ENCODE results near the gene SLIT2. TPM values are rescaled to one million over a fixed set of nuclear protein-coding genes. Genes with fewer than 3 reads are reported as not detected.

The SLIT2 gene
- total RNA-seq, 5 donors from 2014 or later (not counting 1 experiment from before 2014, with no cell fraction given) = 0.03 to 0.50 (median 0.22) TPM; not detected in 2

DNA sequence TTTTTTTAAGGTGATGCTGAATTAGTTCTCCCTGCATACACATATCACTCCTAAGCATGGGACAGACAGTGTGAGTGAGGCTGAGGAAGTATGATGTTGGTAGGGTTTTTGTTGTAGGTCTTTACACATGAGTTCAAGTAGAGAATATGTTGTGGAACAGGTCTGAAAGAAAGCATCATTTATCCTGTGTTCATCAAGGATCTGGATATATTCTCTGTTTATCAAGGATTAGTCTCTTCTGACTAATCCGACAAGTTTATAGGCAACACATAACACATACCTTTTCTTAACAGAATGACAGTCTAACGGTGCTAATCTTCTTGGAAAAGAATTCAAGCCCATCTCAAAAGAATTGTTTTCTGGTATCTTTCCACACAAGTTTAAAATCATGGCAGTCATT, 10.5 kb downstream of the SLIT2 start:
- Histone ChIP-seq H3K36me3 (ENCODE audit: control insufficient read depth in 2 of 2, extremely low read depth in 1 of 2, insufficient read depth in 1 of 2, low read length in 1 of 2) (no peaks in the 10 kb centered on the region), H3K27ac (ENCODE audit: low read length) (no peak overlapping the region), H3K27me3 (replicated peaks in 1 of 2; ENCODE audit: control insufficient read depth in 2 of 2, extremely low read depth in 1 of 2, insufficient read depth in 2 of 2, low read length in 1 of 2) (no peaks in the 10 kb centered on the region), H3K4me1 (ENCODE audit: control insufficient read depth in 1 of 2, extremely low read depth in 1 of 2, insufficient read depth in 2 of 2, low read length in 2 of 2) (no peaks in the 10 kb centered on the region), H3K9me3 (no peaks in the 10 kb centered on the region), H3K4me3 (ENCODE audit: control insufficient read depth in 1 of 2, extremely low read depth in 1 of 2, low read length in 1 of 2) (no peak overlapping the region)
- WGBS (ENCODE audit: insufficient coverage) = 80% methylated on average over 1 of the region's 2 CpGs
- ATAC-seq (replicated peaks in 1 of 4) = no peak
- DNase-seq = no peak
- peaks cover 0 to 4% of the 10 kb centered on the region in 2 donors for H3K27me3 Mint-ChIP-seq
- H3K4me3 Mint-ChIP-seq = no peak overlapping the region
- H3K9me3 Mint-ChIP-seq = no peaks in the 10 kb centered on the region
- CTCF ChIA-PET = no interaction called here
- POLR2A ChIA-PET = no interaction called here
- no peaks in the 10 kb centered on the region for H3K4me1 Mint-ChIP-seq
- no peak overlapping the region for H3K27ac Mint-ChIP-seq
- H3K36me3 Mint-ChIP-seq = no peaks in the 10 kb centered on the region

DNA sequence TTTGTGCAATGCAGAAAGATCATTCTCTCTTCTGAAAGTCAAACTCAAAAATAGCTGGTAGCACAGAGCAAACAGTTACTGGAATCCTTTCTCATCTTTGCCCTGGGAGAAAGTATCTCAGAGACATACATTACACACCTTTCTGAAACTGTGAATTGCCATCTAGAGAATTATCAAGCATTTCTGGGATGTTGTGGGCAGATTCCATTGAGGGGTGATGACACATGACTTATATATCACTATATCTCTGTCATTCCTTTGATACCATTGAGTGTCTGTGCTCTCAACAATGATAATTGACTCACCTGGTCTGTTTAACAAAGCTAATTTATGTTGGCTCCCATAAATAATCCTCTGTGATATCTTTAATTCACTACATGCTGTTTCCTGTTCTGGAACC, 13.0 kb downstream of the SLIT2 start:
- CTCF ChIA-PET = no interaction called here
- Mint-ChIP-seq H3K4me1 (no peaks in the 10 kb centered on the region), H3K27me3 (peaks cover 0 to 4% of the 10 kb centered on the region in 2 donors), H3K9me3 (no peaks in the 10 kb centered on the region), H3K36me3 (no peaks in the 10 kb centered on the region), H3K27ac (no peak overlapping the region), H3K4me3 (no peak overlapping the region)
- H3K9me3 ChIP-seq = no peaks in the 10 kb centered on the region
- H3K4me3 ChIP-seq (ENCODE audit: control insufficient read depth in 1 of 2, extremely low read depth in 1 of 2, low read length in 1 of 2) = no peak overlapping the region
- POLR2A ChIA-PET = no interaction called here
- no peak overlapping the region for H3K27ac ChIP-seq (ENCODE audit: low read length)
- no peaks in the 10 kb centered on the region for H3K36me3 ChIP-seq (ENCODE audit: control insufficient read depth in 2 of 2, extremely low read depth in 1 of 2, insufficient read depth in 1 of 2, low read length in 1 of 2)
- H3K27me3 ChIP-seq (replicated peaks in 1 of 2; ENCODE audit: control insufficient read depth in 2 of 2, extremely low read depth in 1 of 2, insufficient read depth in 2 of 2, low read length in 1 of 2) = no peaks in the 10 kb centered on the region
- DNase-seq (no peak), ATAC-seq (replicated peaks in 1 of 4) (no peak)
- no peaks in the 10 kb centered on the region for H3K4me1 ChIP-seq (ENCODE audit: control insufficient read depth in 1 of 2, extremely low read depth in 1 of 2, insufficient read depth in 2 of 2, low read length in 2 of 2)

DNA sequence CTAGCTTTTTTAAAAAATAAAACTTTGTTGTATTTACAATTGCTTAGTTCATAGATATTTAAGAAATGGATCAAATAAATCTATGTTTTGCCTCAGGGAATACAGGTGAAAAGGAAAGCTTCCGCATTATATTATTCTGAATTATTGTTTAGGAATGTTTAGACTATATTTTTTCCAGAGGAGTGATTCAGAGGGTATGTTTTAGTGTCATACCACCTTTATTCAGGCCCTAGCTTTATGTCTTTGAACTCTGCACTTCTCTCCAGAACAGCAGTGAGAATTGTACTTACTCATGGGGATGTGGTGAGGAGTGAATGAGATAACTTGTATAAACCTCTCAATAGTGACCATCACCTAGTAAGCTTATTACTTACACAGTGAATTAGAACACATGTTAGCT, 14.0 kb downstream of the SLIT2 start:
- ChIA-PET CTCF (interaction anchor here in 1 of 2 donors (0.6 kb wide), 1 partner anchor 1403 kb away, joined by 4 read pairs; no protein-coding TSS in a partner anchor), POLR2A (no interaction called here)
- Mint-ChIP-seq H3K27ac (no peak overlapping the region), H3K4me1 (no peaks in the 10 kb centered on the region), H3K9me3 (no peaks in the 10 kb centered on the region), H3K27me3 (peaks cover 0 to 3% of the 10 kb centered on the region in 2 donors), H3K4me3 (no peak overlapping the region), H3K36me3 (no peaks in the 10 kb centered on the region)
- no peak for DNase-seq
- Histone ChIP-seq H3K36me3 (ENCODE audit: control insufficient read depth in 2 of 2, extremely low read depth in 1 of 2, insufficient read depth in 1 of 2, low read length in 1 of 2) (no peaks in the 10 kb centered on the region), H3K27me3 (replicated peaks in 1 of 2; ENCODE audit: control insufficient read depth in 2 of 2, extremely low read depth in 1 of 2, insufficient read depth in 2 of 2, low read length in 1 of 2) (no peaks in the 10 kb centered on the region), H3K4me3 (ENCODE audit: control insufficient read depth in 1 of 2, extremely low read depth in 1 of 2, low read length in 1 of 2) (no peak overlapping the region), H3K9me3 (no peaks in the 10 kb centered on the region), H3K4me1 (ENCODE audit: control insufficient read depth in 1 of 2, extremely low read depth in 1 of 2, insufficient read depth in 2 of 2, low read length in 2 of 2) (no peaks in the 10 kb centered on the region), H3K27ac (ENCODE audit: low read length) (no peak overlapping the region)
- WGBS (ENCODE audit: insufficient coverage) = no CpG with 5 or more reads among the region's 1 CpG
- ATAC-seq (replicated peaks in 1 of 4) = no peak

DNA sequence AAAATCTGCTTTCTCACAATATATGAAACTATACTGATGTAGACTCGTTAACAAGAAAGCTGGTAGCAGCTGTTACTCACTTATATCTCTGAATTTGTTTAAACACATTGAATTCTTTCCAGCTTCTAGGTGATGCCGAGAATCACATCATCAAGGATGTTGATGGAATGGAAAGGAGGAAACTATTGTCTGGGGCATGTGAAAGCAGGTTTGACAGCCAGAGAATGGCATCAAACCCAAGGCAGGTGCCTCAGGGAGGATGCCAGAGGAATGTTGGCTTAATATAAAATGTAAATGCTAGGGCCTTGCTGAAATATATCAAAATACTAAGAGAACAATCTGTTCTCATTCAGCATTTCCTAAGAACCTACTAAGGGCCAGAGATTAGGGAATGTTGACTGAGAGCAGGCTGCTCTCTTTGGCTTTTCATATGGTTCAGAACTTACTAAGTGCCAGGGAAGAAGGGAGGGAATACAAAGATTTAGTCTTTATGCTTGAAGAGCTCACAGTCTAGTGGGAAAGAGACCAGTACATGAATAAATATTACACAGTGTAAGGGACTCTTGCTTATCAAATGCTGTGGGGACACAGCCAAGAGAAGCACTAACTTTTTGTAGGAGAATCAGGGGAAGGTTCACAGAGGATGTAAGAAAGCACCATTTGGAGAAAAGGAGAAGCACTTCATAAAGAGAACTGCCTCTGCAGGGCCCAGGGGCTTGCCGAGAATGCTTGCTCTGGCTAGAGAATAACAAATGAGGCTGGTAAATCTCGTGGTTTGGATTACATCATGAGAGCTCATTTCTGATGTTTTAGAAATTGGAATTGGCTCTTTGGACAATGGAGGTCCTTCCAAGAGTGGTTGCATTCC, 14.7 kb downstream of the SLIT2 start:
- ATAC-seq (replicated peaks in 1 of 4) (no peak), DNase-seq (no peak)
- Histone ChIP-seq H3K27ac (ENCODE audit: low read length) (no peak overlapping the region), H3K36me3 (ENCODE audit: control insufficient read depth in 2 of 2, extremely low read depth in 1 of 2, insufficient read depth in 1 of 2, low read length in 1 of 2) (no peaks in the 10 kb centered on the region), H3K4me1 (ENCODE audit: control insufficient read depth in 1 of 2, extremely low read depth in 1 of 2, insufficient read depth in 2 of 2, low read length in 2 of 2) (no peaks in the 10 kb centered on the region), H3K9me3 (no peaks in the 10 kb centered on the region), H3K27me3 (replicated peaks in 1 of 2; ENCODE audit: control insufficient read depth in 2 of 2, extremely low read depth in 1 of 2, insufficient read depth in 2 of 2, low read length in 1 of 2) (no peaks in the 10 kb centered on the region), H3K4me3 (ENCODE audit: control insufficient read depth in 1 of 2, extremely low read depth in 1 of 2, low read length in 1 of 2) (no peak overlapping the region)
- no peak overlapping the region for H3K27ac Mint-ChIP-seq
- H3K27me3 Mint-ChIP-seq = no peaks in the 10 kb centered on the region
- CTCF ChIA-PET = no interaction called here
- 40% methylated on average over 3 of the region's 4 CpGs for WGBS (ENCODE audit: insufficient coverage)
- no peaks in the 10 kb centered on the region for H3K4me1 Mint-ChIP-seq
- POLR2A ChIA-PET = no interaction called here
- no peaks in the 10 kb centered on the region for H3K36me3 Mint-ChIP-seq
- no peak overlapping the region for H3K4me3 Mint-ChIP-seq
- H3K9me3 Mint-ChIP-seq = no peaks in the 10 kb centered on the region

DNA sequence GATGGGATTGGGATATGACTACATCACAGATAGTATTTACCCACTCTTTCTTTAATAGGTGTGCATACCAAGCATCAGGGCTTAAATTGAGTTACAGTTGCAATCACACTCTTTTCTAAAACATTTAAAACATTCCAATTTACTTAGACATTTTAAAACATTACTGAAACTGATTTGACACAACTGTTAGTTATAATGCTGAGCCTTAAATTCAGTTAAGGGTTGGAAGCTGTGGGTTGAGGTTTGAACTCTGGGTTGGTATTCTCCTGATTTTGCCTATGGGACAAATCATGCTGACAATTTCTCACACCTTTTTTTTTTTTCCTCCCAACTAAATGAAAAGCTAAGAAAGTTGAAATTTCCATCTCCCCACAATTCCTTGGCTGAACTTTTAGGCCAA, 16.3 kb downstream of the SLIT2 start:
- no peaks in the 10 kb centered on the region for H3K4me1 Mint-ChIP-seq

DNA sequence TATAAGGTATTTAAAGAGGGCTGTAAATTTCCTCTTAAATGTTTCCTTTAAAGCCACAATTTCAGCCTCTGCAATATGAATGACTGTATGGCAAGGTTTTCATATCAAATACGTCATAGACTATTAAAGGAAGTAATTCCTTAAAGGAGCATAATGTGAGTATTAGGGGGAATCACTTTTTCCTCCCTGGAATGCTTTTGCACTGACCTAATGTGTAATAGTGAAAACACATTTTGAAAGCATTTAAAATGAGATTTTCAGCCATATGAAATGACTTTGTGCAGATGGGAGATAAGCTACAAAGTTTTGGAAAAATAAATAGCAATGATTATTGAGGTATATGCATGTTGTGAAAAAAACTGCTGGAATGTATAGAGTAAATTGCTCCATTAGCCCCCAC, 17.6 kb downstream of the SLIT2 start:
- Mint-ChIP-seq H3K4me1 (no peaks in the 10 kb centered on the region), H3K27me3 (no peaks in the 10 kb centered on the region), H3K36me3 (no peaks in the 10 kb centered on the region), H3K9me3 (peaks cover 0 to 3% (median 3%) of the 10 kb centered on the region in 3 donors), H3K27ac (no peak overlapping the region), H3K4me3 (no peak overlapping the region)
- H3K9me3 ChIP-seq = no peaks in the 10 kb centered on the region
- H3K4me1 ChIP-seq (ENCODE audit: control insufficient read depth in 1 of 2, extremely low read depth in 1 of 2, insufficient read depth in 2 of 2, low read length in 2 of 2) = no peaks in the 10 kb centered on the region
- H3K27me3 ChIP-seq (replicated peaks in 1 of 2; ENCODE audit: control insufficient read depth in 2 of 2, extremely low read depth in 1 of 2, insufficient read depth in 2 of 2, low read length in 1 of 2) = no peaks in the 10 kb centered on the region
- no peak overlapping the region for H3K27ac ChIP-seq (ENCODE audit: low read length)
- no CpG with 5 or more reads among the region's 1 CpG for WGBS (ENCODE audit: insufficient coverage)
- DNase-seq (no peak), ATAC-seq (replicated peaks in 1 of 4) (no peak)
- ChIA-PET CTCF (no interaction called here), POLR2A (no interaction called here)
- H3K4me3 ChIP-seq (ENCODE audit: control insufficient read depth in 1 of 2, extremely low read depth in 1 of 2, low read length in 1 of 2) = no peak overlapping the region
- no peaks in the 10 kb centered on the region for H3K36me3 ChIP-seq (ENCODE audit: control insufficient read depth in 2 of 2, extremely low read depth in 1 of 2, insufficient read depth in 1 of 2, low read length in 1 of 2)

More for the DNA sequence above, 16.3 kb downstream of the SLIT2 start:
- Histone ChIP-seq H3K27ac (ENCODE audit: low read length) (no peak overlapping the region), H3K4me3 (ENCODE audit: control insufficient read depth in 1 of 2, extremely low read depth in 1 of 2, low read length in 1 of 2) (no peak overlapping the region), H3K9me3 (no peaks in the 10 kb centered on the region), H3K36me3 (ENCODE audit: control insufficient read depth in 2 of 2, extremely low read depth in 1 of 2, insufficient read depth in 1 of 2, low read length in 1 of 2) (no peaks in the 10 kb centered on the region), H3K27me3 (replicated peaks in 1 of 2; ENCODE audit: control insufficient read depth in 2 of 2, extremely low read depth in 1 of 2, insufficient read depth in 2 of 2, low read length in 1 of 2) (no peaks in the 10 kb centered on the region), H3K4me1 (ENCODE audit: control insufficient read depth in 1 of 2, extremely low read depth in 1 of 2, insufficient read depth in 2 of 2, low read length in 2 of 2) (no peaks in the 10 kb centered on the region)
- POLR2A ChIA-PET = no interaction called here
- Mint-ChIP-seq H3K27ac (no peak overlapping the region), H3K36me3 (no peaks in the 10 kb centered on the region), H3K9me3 (peaks cover 0 to 3% (median 0%) of the 10 kb centered on the region in 3 donors), H3K27me3 (no peaks in the 10 kb centered on the region), H3K4me3 (no peak overlapping the region)
- CTCF ChIA-PET = no interaction called here
- no peak for ATAC-seq (replicated peaks in 1 of 4)
- DNase-seq = no peak

DNA sequence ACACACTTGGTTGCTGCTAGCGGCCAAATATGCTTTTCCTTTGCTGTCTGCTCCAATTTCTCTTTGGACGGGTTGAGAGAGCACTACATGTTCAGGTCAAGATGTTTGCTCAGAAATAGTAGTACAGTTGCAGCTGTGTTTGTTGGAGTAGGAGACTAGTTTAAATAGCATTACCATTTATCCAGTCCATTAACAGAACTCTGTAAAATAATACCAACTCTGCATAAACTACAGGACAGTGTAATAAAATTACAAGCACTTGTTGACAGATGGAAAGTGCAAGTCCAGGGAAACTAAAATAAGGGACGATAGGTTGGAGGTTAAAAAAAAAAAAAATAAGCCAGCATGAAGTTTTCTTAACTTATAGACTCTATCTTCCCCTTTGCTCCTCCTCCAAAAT, 20.2 kb downstream of the SLIT2 start:
- ChIA-PET CTCF (no interaction called here), POLR2A (no interaction called here)
- no peak overlapping the region for H3K4me3 ChIP-seq (ENCODE audit: control insufficient read depth in 1 of 2, extremely low read depth in 1 of 2, low read length in 1 of 2)
- Mint-ChIP-seq H3K4me3 (no peak overlapping the region), H3K9me3 (peaks cover 0 to 3% (median 3%) of the 10 kb centered on the region in 3 donors), H3K36me3 (no peaks in the 10 kb centered on the region), H3K27ac (no peak overlapping the region), H3K27me3 (no peaks in the 10 kb centered on the region), H3K4me1 (no peaks in the 10 kb centered on the region)
- no peak overlapping the region for H3K27ac ChIP-seq (ENCODE audit: low read length)
- H3K27me3 ChIP-seq (replicated peaks in 1 of 2; ENCODE audit: control insufficient read depth in 2 of 2, extremely low read depth in 1 of 2, insufficient read depth in 2 of 2, low read length in 1 of 2) = no peaks in the 10 kb centered on the region
- H3K4me1 ChIP-seq (ENCODE audit: control insufficient read depth in 1 of 2, extremely low read depth in 1 of 2, insufficient read depth in 2 of 2, low read length in 2 of 2) = no peaks in the 10 kb centered on the region
- WGBS (ENCODE audit: insufficient coverage) = 88% methylated on average over 1 of the region's 3 CpGs
- H3K9me3 ChIP-seq = no peaks in the 10 kb centered on the region
- DNase-seq (no peak), ATAC-seq (replicated peaks in 1 of 4) (no peak)
- no peaks in the 10 kb centered on the region for H3K36me3 ChIP-seq (ENCODE audit: control insufficient read depth in 2 of 2, extremely low read depth in 1 of 2, insufficient read depth in 1 of 2, low read length in 1 of 2)

All from T-cell (primary cell).